Keratinocyte (primary cell): ENCODE results near the gene DOK5.

Experiments
- EZH2 ChIP-seq: IDR thresholded peaks from one replicate; pipeline ENCODE4 v1.6.1; 2012; ENCODE audit warnings: inconsistent platforms, mild to moderate bottlenecking, low read length, moderate library complexity
- TF ChIP-seq, protein P1 (sequence below), 3 experiments: IDR thresholded peaks in 1 of 3; conservative IDR thresholded peaks in 1 of 3; optimal IDR thresholded peaks in 1 of 3; 2 replicates in 2 of 3; 3 replicates in 1 of 3; pipeline versions ENCODE3 to v1.5.1; 2011; ENCODE audit warnings: low read length in 3 of 3, mild to moderate bottlenecking in 3 of 3, moderate library complexity in 2 of 3, control low read depth in 1 of 3, inconsistent platforms in 1 of 3; ENCODE audit not compliant: insufficient read depth in 2 of 3; ENCODE audit errors: extremely low read depth in 1 of 3

DNA sequence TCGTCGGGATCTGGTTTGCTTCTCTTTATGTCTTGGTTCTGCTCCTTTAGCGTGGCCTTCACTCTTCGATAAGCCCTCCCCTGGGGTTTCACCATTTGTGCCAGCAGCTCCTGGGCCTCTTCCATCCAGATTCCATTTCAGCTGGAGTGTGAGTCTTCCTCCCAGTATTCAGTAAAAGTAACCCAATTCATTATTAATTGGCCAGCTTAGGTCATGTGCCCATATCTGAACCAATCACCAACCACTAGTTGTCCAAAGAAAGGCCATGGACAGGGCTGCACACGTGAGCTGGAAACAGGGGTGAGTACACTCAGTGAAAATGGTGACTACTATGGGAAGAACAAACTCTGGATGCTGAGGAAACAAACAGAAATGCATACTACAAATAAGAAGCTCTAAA lies 2.8 kb upstream of the DOK5 start:
- TF ChIP-seq, protein P1, sequence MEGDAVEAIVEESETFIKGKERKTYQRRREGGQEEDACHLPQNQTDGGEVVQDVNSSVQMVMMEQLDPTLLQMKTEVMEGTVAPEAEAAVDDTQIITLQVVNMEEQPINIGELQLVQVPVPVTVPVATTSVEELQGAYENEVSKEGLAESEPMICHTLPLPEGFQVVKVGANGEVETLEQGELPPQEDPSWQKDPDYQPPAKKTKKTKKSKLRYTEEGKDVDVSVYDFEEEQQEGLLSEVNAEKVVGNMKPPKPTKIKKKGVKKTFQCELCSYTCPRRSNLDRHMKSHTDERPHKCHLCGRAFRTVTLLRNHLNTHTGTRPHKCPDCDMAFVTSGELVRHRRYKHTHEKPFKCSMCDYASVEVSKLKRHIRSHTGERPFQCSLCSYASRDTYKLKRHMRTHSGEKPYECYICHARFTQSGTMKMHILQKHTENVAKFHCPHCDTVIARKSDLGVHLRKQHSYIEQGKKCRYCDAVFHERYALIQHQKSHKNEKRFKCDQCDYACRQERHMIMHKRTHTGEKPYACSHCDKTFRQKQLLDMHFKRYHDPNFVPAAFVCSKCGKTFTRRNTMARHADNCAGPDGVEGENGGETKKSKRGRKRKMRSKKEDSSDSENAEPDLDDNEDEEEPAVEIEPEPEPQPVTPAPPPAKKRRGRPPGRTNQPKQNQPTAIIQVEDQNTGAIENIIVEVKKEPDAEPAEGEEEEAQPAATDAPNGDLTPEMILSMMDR (optimal IDR thresholded peaks at IDR 0.05 in 1 of 3, IDR thresholded peaks at IDR 0.05 in 1 of 3, conservative IDR thresholded peaks at IDR 0.05 in 1 of 3; ENCODE audit: extremely low read depth in 1 of 3, insufficient read depth in 2 of 3, low read length in 3 of 3), result no peak
- no peak for TF ChIP-seq EZH2
